T-helper 1 cell treated with Interleukin-12 subunit alpha and Interleukin-12 subunit beta and Interleukin-4 antibody, amounts not matched to agents 30 μg/mL and 1 μg/mL, for 36 hours (primary cell): ENCODE results near the gene ZNF148.
"Not testable (repeated sequence)": the region's sequence is repeated elsewhere in the genome, so short reads cannot be mapped to it uniquely, and the experiment has no call there.

Experiments
- H3K27ac Mint-ChIP-seq: one replicate; pipeline ENCODE4 v1.8.0; 2021; ENCODE audit warnings: mild to moderate bottlenecking, mixed read lengths
- H3K27me3 Mint-ChIP-seq: one replicate; pipeline ENCODE4 v1.8.0; 2021; ENCODE audit warnings: low read depth, mixed read lengths
- H3K36me3 Mint-ChIP-seq: one replicate; pipeline ENCODE4 v1.8.0; 2021; ENCODE audit warnings: low read depth, mixed read lengths
- H3K4me1 Mint-ChIP-seq: one replicate; pipeline ENCODE4 v1.8.0; 2021; ENCODE audit warnings: low read depth, mixed read lengths
- H3K4me3 Mint-ChIP-seq: one replicate; pipeline ENCODE4 v1.8.0; 2021; ENCODE audit warnings: mild to moderate bottlenecking, moderate library complexity, mixed read lengths
- H3K9me3 Mint-ChIP-seq: one replicate; pipeline ENCODE4 v1.8.0; 2021; ENCODE audit warnings: mixed read lengths

Gene ZNF148

GRCh38 chr3:125357032-125357658 lies 18.0 kb downstream of the ZNF148 start:
- Mint-ChIP-seq H3K27me3 (no peaks in the 10 kb centered on the region), H3K9me3 (no peaks in the 10 kb centered on the region), H3K4me1 (peaks cover 35% of the 10 kb centered on the region), H3K36me3 (peaks cover 1% of the 10 kb centered on the region), H3K4me3 (peak overlapping the region; percentile 75), H3K27ac (no peak overlapping the region)

- Mint-ChIP-seq H3K27ac (no peak overlapping the region), H3K9me3 (no peaks in the 10 kb centered on the region), H3K4me3 (peak overlapping the region; percentile 75), H3K36me3 (peaks cover 1% of the 10 kb centered on the region), H3K27me3 (no peaks in the 10 kb centered on the region), H3K4me1 (peaks cover 42% of the 10 kb centered on the region)
Measured at GRCh38 chr3:125356140-125357026, 18.7 kb downstream of the ZNF148 start.

GRCh38 chr3:125353659-125354058 lies 21.5 kb downstream of the ZNF148 start:
- Mint-ChIP-seq H3K4me1 (peaks cover 42% of the 10 kb centered on the region), H3K4me3 (no peak overlapping the region), H3K27ac (no peak overlapping the region), H3K27me3 (no peaks in the 10 kb centered on the region), H3K36me3 (peaks cover 12% of the 10 kb centered on the region), H3K9me3 (peaks cover 2% of the 10 kb centered on the region)

GRCh38 chr3:125353128-125353527 lies 22.0 kb downstream of the ZNF148 start:
- peaks cover 4% of the 10 kb centered on the region for H3K9me3 Mint-ChIP-seq
- peaks cover 40% of the 10 kb centered on the region for H3K4me1 Mint-ChIP-seq

GRCh38 chr3:125351814-125352456 lies 23.2 kb downstream of the ZNF148 start:
- H3K27ac Mint-ChIP-seq, result no peak overlapping the region
- H3K4me3 Mint-ChIP-seq, result no peak overlapping the region
- H3K4me1 Mint-ChIP-seq, result peaks cover 36% of the 10 kb centered on the region
- H3K9me3 Mint-ChIP-seq, result peaks cover 4% of the 10 kb centered on the region
- no peaks in the 10 kb centered on the region for H3K27me3 Mint-ChIP-seq
- peaks cover 14% of the 10 kb centered on the region for H3K36me3 Mint-ChIP-seq

More at GRCh38 chr3:125353128-125353527, 22.0 kb downstream of the ZNF148 start:
- H3K27me3 Mint-ChIP-seq, result no peaks in the 10 kb centered on the region
- no peak overlapping the region for H3K27ac Mint-ChIP-seq
- peaks cover 13% of the 10 kb centered on the region for H3K36me3 Mint-ChIP-seq
- no peak overlapping the region for H3K4me3 Mint-ChIP-seq

GRCh38 chr3:125351152-125351551 lies 24.0 kb downstream of the ZNF148 start:
- no peak overlapping the region for H3K27ac Mint-ChIP-seq

GRCh38 chr3:125350597-125350996 lies 24.5 kb downstream of the ZNF148 start:
- H3K27ac Mint-ChIP-seq, result no peak overlapping the region
- H3K4me1 Mint-ChIP-seq, result peaks cover 36% of the 10 kb centered on the region
- peaks cover 16% of the 10 kb centered on the region for H3K9me3 Mint-ChIP-seq
- no peak overlapping the region for H3K4me3 Mint-ChIP-seq
- peaks cover 27% of the 10 kb centered on the region for H3K36me3 Mint-ChIP-seq
- H3K27me3 Mint-ChIP-seq, result no peaks in the 10 kb centered on the region

More at GRCh38 chr3:125351152-125351551, 24.0 kb downstream of the ZNF148 start:
- Mint-ChIP-seq H3K4me3 (no peak overlapping the region), H3K4me1 (peaks cover 37% of the 10 kb centered on the region), H3K27me3 (no peaks in the 10 kb centered on the region), H3K36me3 (peaks cover 22% of the 10 kb centered on the region), H3K9me3 (peaks cover 10% of the 10 kb centered on the region)

GRCh38 chr3:125349556-125350165 lies 25.5 kb downstream of the ZNF148 start:
- H3K36me3 Mint-ChIP-seq, result peaks cover 35% of the 10 kb centered on the region
- no peak overlapping the region for H3K4me3 Mint-ChIP-seq
- no peak overlapping the region for H3K27ac Mint-ChIP-seq
- H3K9me3 Mint-ChIP-seq, result peaks cover 25% of the 10 kb centered on the region
- peaks cover 36% of the 10 kb centered on the region for H3K4me1 Mint-ChIP-seq
- H3K27me3 Mint-ChIP-seq, result no peaks in the 10 kb centered on the region

GRCh38 chr3:125349055-125349454 lies 26.1 kb downstream of the ZNF148 start:
- Mint-ChIP-seq H3K36me3 (peaks cover 39% of the 10 kb centered on the region), H3K9me3 (peaks cover 31% of the 10 kb centered on the region), H3K4me3 (no peak overlapping the region), H3K4me1 (peaks cover 36% of the 10 kb centered on the region), H3K27me3 (no peaks in the 10 kb centered on the region), H3K27ac (no peak overlapping the region)

- H3K27ac Mint-ChIP-seq, H3K27me3 Mint-ChIP-seq, H3K4me3 Mint-ChIP-seq: not testable (repeated sequence)
- Mint-ChIP-seq H3K9me3 (peaks cover 40% of the 10 kb centered on the region), H3K4me1 (peaks cover 11% of the 10 kb centered on the region), H3K36me3 (peaks cover 41% of the 10 kb centered on the region)
Measured at GRCh38 chr3:125343367-125343766, 31.8 kb downstream of the ZNF148 start.

- Mint-ChIP-seq H3K4me1 (peaks cover 9% of the 10 kb centered on the region), H3K4me3 (no peak overlapping the region)
Measured at GRCh38 chr3:125340121-125340520, 35.0 kb downstream of the ZNF148 start.

DNA sequence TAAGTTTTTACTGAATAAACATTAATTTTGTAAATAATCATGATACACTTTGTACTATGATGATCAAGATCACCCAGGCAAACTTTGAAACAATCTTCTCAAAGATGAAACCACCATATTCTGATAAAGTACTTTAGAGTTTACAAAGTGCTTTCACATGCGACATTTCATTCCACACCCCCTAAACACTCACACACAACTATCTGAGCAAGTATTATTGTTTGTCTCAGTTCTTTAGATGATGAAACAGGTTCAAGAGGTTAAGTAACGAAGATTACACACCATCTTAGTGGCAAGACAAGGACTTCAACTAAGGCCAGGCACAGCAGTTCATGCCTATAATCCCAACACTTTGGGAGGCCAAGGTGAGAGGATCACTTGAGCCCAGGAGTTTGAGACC lies 37.6 kb downstream of the ZNF148 start:
- Mint-ChIP-seq H3K36me3 (peaks cover 22% of the 10 kb centered on the region), H3K27ac (no peak overlapping the region), H3K4me3 (no peak overlapping the region), H3K27me3 (no peaks in the 10 kb centered on the region), H3K4me1 (peaks cover 13% of the 10 kb centered on the region), H3K9me3 (peaks cover 16% of the 10 kb centered on the region)

More at GRCh38 chr3:125340121-125340520, 35.0 kb downstream of the ZNF148 start:
- Mint-ChIP-seq H3K27me3 (no peaks in the 10 kb centered on the region), H3K9me3 (peaks cover 23% of the 10 kb centered on the region), H3K36me3 (peaks cover 28% of the 10 kb centered on the region), H3K27ac (no peak overlapping the region)

- Mint-ChIP-seq H3K4me3 (no peak overlapping the region), H3K27ac (no peak overlapping the region), H3K9me3 (peaks cover 10% of the 10 kb centered on the region), H3K4me1 (peaks cover 15% of the 10 kb centered on the region), H3K27me3 (no peaks in the 10 kb centered on the region), H3K36me3 (peaks cover 19% of the 10 kb centered on the region)
Measured at GRCh38 chr3:125334675-125335560, 40.2 kb downstream of the ZNF148 start.
